NCI-H446 treated with DMSO at 0.1 percent for 48 hours (cell line): ENCODE data around the gene CGB7.
"Not testable (repeated sequence)": the region's sequence is repeated elsewhere in the genome, so short reads cannot be mapped to it uniquely, and the experiment has no call there.

Experiments
- DNase-seq: peaks from one replicate; lab custom pipeline; 2025; lab: John Stamatoyannopoulos, UW

CGB7 gene

DNA sequence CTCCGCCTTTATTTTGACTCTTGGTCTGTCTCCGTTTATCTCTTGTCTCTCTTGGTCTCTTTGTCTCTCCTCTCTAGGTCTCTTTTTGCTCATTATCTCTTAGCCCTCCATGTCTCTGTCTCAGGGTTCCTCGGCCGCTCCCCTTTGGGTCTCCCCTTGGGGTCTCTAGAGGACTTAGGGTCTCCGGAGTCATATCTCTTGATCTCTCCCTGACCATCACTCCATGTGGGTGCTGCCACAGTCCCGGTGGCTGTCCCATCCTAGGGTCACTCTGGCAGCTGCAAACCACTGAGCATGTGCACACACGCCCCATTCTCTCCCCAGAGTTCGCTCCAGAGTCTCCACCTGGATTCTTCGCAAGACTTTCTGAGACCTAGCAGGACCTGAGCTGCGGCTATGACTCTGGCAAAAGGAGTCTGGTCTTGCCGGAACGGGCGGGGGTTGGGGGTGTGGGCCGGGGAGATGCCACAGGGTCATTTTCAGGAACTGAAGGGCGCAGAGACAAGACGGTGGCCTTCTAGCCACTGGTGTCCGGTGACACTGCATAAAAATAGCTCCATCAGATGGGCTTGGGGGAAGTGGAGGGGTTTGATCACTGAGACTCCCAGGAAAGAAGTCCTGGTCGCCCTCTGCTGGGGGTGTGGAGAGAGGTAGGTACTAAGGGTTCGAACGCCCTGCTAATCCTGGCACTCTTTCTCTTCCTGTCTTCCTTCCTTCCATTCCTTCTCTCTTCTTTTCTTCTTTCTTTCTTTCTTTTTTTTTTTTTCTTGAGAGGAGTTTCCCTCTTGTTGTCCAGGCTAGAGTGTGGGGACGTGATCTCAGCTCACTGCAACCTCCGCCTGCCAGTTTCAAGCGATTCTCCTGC, 16.2 kb upstream of the CGB7 start:
- DNase-seq: peak; percentile 9

DNA sequence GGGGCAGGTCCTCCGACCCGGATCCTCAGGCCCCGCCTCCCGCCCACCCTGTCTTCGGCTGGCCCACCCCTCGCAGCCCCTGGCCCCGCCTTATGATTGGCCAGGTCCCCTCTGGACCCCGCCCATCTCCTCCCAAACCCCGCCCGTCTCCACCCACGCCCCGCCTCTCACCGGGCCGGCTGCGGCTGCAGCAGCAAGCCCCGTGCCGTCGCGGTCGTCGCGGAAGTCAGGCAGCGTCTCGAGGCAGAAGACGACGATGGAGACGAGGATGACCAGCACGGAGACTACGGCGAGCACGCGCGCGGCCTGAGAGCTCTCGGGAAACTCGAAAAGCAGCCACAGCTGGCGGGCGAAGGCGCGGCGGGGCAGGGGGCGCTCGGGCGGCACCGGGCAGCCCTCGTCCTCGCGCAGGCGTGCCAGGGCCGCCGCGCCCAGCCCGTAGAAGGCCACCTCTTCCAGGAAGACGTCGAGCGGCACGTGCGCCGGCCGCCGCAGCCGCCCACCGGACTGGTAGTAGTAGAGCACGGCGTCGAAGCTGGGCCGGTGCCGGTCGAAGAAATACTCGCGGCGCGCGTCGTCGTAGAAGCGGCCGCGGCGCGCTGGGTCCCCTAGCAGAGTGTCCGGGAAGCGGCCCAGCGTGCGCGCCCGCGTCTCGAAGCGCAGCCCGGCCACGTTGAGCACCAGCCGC, 14.5 kb upstream of the CGB7 start:
- no peak for DNase-seq

DNA sequence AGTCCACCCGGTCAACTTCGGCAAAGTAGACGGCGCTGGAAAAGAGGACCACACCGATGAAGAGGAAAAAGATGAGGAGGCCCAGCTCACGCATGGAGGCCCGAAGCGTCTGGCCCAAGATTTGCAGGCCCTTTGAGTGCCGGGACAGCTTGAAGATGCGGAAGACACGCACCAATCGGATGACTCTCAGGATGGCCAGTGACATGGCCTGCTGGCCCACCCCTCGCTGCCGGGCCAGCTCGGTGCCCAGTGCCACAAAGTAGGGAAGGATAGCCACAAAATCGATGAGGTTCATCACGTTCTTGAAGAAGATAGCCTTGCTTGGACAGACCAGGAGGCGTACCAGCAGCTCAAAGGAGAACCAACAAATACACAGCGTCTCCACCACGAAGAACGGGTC, 12.9 kb upstream of the CGB7 start:
- DNase-seq: no peak

DNA sequence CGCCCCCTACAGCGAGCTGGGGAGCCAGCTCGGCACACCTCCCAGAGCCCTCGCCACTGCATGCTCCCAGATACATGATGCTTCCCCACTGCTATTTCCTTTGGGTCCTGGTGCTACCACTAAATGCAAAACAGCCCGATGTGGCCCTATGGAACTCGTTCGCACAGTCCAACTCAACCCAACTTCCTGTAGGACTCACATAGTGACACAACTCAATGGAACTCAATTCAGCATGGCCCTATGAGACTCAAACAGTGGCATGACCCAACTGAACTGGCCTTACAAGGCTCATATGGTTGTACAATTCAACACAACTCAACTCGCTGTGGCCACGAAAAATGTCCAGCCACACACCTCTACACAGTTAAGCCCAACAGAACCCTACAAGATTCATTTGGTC, 11.5 kb upstream of the CGB7 start:
- no peak for DNase-seq

DNA sequence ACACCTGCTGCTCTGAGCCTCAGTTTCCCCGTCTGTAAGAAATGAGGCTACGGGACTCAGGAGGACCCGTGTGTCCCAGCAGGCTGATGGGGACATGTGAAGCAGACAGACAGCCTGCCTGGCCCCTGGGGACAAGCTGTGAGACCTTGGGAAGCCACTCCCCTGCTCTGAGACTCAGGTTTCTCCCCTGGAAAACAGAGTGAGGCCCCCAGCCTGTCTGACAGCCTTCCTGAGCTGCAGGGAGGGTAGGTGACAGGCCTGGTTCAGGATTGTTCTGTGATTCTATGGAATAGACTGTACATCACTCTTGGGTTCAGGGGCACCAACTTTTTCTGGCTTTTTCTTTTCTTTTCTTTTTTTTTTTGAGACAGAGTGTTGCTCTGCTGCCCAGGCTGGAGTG, 10.0 kb upstream of the CGB7 start:
- no peak for DNase-seq

DNA sequence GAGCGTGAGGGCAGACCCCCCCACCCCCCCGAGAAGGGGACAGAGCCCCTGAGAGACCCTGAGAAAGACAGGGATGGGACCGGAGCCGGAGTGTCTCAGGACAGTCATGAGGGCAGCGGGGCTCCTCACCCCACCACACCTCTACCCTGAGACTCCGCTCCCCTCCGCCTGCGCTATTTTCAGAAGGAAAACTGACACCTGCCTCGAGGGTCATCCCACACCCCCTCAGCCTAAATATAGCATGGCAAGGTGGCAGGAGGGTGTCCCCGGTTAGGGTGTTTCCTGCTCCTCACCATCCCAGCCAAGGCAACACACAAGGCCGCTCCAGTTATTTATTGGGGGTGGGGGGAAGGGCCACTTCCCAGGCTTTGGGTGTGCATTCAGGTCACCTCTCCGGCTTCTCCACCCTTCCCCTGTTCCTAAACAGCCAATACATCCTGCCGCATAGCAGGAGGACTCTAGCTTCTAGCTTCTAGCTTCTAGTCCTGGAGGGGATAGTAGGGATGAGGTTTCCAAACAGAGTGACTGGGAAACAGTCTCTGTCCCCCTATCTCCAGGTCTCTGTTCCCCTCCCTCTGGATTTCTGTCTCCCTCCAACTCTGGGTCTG, 8.5 kb upstream of the CGB7 start:
- DNase-seq: no peak

DNA sequence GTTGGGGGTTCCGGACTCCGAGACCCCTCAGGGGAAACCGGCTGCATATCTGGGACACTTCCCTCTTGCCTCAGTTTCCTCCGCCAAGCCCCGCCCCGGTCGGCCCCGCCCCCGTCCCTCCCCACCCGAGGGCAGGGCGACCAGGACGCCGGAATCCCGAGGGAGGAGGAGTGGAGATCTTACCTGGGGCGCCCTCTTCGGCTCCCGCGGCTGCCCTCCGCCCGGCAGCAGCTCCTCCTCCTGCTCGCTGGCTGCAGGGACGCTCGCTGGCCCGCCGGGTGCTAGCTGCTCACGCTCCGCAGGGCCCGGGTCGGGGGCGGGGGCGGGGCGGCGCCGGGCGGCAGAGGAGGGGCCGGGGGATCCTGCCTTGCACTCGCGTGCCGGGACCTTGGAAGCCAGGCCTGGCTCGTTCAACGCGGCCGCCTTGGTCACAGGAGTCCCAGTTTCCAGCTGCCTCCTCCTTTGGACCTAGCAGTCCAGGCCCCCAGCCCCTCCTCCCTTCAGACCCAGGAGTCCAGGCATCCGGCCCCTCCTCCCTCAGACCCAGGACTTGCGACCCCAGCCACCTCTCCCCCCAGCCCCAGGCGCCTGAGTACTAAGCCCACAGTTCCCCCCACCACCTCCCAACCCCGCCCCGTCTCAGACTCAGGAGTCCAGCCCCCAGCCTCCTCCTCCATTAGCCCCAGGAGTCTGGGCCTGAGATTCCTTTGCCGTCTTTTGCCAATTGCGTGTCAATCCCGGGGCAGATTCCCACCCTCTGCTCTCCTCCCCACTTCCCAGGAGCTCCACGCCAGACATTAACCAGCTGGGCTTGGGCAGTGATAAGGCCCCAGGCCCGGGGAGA, 7.4 kb upstream of the CGB7 start, which contains the start of gene NTF4:
Gene NTF4, minus strand, starts transcription at position 51 of the 844 bp plus-strand sequence. CDS start 2,821 bp downstream, outside the sequence.
- no peak for DNase-seq

DNA sequence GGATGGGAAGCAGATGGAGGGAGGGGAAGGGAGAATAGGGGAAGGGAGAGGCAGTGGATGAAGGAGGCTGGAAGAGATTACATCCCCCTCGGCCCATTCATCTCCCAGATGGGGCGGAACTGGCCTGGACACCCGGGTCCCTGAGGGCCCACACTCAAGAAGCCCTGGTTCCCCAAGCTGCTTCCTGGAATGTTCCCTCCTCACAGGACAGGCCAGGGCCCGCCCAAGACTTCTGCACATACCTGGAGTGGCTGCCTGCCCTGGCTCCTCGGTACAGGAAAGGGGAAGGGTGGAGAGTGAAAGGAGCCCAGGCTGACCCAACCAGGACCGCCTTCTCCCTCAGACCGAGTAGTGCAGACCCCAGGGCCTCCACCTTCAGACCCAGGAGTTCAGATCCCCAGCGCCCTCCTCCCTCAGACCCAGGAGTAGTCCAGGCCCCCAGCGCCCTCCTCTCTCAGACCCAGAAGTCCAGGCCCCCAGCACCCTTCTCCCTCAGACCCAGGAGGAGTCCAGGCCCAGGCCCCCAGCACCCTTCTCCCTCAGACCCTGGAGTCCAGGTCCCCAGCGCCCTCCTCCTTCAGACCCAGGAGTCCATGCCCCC, 6.6 kb upstream of the CGB7 start:
- DNase-seq: no peak

DNA sequence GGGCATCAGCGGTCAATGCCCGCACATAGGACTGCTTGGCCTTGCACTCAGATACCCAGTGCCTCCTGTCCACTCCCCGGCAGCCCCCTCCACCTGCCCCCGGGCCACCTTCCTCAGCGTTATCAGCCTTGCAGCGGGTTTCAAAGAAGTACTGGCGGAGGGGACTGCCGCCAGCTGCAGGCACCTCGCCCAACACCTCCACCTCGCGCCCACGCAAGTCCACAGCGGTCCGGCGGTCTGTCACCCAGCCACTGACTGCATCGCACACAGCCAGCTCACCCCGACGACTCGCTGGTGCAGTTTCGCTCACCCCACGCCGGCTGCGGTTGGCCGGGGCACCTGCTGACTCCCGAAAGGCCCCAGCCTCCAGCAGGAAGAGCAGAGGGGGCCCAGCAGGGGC, 3.9 kb upstream of the CGB7 start:
- DNase-seq: no peak

DNA sequence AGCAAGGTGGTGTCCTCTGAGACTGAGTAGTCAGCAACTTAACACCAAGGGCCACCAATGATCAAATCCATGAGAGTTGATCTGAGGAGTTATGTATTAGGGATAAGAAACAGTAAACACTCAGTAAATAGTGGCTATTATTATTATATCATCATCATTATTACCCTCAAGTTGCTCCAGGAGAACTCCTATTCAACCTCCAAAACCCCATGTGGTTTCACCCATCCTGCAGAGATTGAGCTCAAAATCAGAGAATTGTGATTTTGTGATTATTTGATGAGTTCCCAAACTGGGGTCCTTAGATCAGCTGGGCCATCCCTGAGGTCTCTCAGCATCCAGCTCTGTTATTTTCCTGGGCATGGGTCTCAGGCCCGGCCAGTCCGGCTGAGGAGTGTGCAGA, 3.5 kb upstream of the CGB7 start:
- no peak for DNase-seq

DNA sequence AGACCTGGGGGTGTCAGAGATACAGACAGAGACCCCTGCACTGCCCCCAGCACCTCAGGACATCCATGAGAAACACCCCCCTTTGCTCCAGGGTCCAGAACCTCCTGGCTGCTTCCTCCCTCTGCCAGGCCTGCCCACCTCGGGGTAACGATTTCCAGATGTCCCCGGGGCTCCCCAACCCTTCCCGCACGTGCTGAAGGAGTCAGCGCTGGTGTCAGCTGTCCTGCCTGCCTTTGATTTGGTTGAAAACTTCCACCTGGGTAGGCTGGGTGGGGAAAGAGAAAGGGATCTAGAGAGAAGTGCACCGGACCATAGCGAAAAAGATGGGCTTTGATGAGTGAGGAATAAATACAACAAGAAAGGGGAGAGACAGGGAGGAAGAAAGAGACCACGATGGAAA, 1.5 kb upstream of the CGB7 start:
- DNase-seq: no peak

DNA sequence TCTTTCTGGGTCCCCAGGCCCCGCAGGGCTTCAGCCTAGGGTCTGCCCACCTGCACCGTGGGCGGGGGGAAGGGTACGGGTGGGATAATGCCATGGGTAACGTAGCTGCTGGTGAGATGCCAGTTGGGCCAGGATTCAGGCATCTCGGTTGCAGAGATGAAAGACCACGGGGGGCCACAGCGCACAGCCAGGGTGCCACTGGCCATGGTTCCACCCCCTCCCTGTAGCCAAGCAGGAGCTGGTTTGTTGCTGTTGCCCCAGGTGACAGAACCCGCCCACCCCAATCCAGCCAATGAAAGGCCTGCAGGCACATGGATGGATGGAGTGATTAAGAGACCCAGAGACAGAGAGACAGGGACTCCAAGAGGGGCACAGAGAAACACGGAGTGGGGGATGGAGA, 1.0 kb upstream of the CGB7 start:
- DNase-seq: no peak

DNA sequence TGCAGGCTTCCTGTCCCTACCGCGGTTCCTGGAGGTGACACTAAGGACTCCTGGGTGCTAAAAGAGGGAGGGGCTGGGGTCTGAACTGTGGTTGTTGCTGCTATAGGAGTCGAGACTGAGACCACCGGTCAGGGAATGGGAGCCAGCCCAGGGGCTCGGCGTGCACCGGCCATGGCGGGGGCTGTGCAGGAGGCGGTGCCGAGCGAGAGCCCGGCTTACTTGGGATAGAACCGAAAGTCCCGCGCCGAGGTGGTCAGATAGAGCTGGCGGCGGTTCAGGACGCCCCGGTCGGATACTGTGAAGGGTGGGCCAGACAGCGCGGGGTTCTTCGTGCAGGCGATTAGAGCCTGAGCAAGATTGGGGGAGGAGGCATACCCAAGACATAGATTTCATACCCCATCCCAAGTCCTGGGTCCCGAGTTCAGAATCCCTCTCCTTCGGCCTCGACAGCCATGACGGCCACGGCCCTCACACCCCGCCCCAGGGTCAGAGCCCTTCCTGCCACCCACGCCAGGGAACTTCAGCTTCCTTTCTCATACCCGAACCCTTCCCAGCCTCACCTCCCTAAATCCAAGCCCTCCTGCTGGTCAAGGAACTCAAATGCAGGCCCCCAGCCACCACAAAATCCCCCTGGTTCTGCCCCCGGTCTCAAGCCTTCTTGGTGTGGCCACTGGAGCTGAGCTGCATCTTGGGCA, 500 bp downstream of the CGB7 start:
- not testable (repeated sequence) for DNase-seq

DNA sequence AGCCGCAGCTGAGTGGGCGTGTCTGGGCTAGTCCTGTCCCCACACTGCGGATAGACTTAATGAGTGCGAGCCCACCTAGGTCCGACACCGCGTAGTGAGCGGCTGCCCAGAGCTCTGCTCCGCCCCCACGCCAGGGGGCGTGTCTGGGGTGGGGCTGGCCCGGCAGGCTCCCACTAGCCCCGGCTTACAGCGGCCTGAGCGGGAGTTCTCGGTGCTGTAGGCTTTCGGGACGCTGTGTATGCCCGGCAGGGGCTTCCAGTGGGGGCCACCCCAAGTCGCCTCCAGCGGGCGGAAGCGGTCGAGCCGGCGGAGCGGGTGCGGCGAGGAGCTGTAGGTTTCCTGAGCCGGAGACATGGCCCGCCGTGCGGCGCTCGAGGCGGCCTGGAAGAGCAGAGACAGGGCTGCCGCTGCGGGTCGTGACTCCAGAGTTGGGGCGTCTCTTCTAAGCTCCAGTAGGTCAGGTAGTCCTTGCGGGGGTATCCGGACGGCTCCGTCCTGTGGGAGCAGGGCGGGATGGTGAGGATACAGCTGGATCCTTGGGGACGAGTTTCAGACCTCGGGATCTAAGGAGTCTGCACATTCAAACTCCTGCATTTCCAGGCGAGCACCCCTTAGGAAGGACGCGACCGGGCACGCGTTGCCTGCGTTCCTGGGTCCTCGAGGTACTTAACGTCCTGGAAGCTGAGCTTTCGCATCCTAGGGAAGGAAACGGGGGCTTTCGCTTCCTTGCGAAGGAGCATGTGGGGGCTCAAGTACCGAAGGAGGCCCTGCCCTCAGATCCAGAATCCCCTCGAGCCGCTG, 1.2 kb downstream of the CGB7 start:
- no peak for DNase-seq

DNA sequence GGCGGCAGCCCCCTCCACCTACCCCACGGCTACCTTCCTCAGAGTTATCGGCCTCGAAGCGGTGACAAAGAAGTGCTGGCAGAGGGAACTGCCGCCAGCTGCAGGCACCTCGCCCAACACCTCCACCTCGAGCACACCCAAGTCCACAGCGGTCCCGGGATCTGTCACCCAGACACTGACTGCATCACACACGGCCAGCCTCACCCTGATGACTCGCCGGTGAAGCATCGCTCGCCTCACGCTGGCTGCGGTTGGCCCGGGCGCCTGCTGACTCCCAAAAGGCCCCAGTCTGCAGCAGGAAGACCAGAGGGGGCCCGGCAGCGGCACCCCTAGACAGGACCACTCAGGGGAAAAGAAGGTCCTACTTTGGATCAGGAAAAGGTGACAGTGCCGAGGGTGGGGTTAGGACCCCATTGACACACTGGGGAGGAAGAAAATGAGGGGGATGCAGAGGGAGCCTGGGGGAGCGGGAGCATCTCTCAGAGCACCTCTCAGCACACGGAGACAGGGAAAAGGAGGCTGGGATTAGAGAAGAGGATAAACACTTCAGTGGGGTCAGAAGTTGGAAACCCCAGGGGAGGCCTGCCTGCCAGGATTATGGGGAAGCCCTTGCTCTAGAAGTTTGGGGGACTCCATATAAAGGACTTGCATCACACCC, 7.0 kb downstream of the CGB7 start:
- not testable (repeated sequence) for DNase-seq

DNA sequence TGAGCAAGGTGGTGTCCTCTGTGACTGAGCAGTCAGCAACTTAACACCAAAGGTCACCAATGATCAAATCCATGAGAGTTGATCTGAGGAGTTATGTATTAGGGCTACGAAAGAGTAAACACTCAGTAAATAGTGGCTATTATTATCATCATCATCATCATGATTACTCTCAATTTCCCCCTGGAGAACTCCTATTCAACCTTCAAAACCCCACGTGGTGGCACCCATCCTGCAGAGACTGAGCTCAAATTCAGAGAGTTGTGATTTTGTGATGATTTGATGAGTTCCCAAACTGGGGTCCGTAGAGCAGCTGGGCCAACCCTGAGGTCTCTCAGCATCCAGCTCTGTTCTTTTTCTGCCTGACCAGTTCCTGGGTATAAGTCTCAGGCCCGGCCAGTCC, 7.7 kb downstream of the CGB7 start:
- not testable (repeated sequence) for DNase-seq

DNA sequence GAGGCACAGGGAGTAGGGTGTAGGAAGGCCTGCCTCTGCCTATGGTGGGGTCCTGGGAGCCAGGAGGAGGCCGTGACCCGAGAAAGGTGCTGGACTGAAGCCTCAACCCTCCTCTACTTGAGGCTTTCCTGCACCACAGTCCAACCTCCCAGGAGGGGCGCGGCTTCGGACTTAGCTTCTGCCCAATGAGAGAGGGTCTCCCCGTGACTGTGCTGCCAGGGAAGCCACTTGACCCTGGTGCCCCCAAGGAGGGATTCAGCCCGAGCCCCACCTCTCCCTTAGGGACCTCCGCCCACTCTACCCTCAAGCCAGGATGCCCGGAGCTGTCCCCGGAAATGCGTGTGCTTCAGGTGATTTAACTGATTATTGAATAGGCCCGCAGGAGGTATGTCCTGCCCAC, 8.5 kb downstream of the CGB7 start, which contains the start of gene CGB8:
Gene CGB8, minus strand, starts transcription at position 101 of the 400 bp plus-strand sequence. CDS start 372 bp downstream, outside the sequence.
- not testable (repeated sequence) for DNase-seq

DNA sequence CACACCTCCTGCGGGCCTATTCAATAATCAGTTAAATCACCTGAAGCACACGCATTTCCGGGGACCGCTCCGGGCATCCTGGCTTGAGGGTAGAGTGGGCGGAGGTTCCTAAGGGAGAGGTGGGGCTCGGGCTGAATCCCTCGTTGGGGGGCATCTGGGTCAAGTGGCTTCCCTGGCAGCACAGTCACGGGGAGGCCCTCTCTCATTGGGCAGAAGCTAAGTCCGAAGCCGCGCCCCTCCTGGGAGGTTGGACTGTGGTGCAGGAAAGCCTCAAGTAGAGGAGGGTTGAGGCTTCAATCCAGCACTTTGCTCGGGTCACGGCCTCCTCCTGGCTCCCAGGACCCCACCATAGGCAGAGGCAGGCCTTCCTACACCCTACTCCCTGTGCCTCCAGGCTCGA, 14.0 kb downstream of the CGB7 start, which contains the start of gene CGB5:
Gene CGB5, plus strand, starts transcription at position 301 of the 400 bp plus-strand sequence. CDS start 362 bp downstream, outside the sequence.
- DNase-seq: not testable (repeated sequence)

DNA sequence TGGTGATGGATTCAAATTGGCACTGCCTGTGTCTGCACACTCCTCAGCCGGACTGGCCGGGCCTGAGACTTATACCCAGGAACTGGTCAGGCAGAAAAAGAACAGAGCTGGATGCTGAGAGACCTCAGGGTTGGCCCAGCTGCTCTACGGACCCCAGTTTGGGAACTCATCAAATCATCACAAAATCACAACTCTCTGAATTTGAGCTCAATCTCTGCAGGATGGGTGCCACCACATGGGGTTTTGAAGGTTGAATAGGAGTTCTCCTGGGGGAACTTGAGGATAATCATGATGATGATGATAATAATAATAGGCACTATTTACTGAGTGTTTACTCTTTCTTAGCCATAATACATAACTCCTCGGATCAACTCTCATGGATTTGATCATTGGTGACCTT, 14.9 kb downstream of the CGB7 start:
- not testable (repeated sequence) for DNase-seq
